HuH-7.5 (cell line): ENCODE measurements around the gene MYO1G.

Experiments
- DNase-seq: peaks from one replicate; pipeline ENCODE4 v3.0.0; 2011; ENCODE audit warnings: low spot score

The MYO1G gene

GRCh38 chr7:44966731-44967538 lies 11.9 kb downstream of the MYO1G start:
- DNase-seq, result no peak

- DNase-seq, result no peak
These were observed 12.7 kb downstream of the MYO1G start for GRCh38 chr7:44965937-44966730.

DNA sequence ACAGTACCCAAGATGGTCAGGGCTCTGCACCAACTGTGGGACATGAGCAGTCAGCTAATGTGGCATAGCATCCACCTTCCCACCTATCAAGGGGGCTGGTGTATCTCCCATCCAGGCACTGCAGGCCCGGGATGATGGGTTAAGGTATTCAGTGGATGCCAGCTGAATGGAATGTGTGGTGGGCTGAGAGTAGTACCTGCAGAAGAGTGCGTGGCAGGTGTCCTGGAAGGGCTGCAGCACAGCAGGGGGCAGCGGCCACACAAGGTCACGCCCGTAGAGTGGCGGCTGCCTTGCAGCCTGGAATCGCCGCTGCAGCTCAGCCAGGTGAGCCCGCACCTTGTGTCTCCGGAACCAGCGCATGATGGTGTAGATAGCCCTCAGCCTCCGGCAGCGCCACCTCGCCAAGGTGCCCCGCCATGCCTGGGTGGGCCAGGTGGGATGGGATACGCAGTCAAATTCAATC lies 13.3 kb downstream of the MYO1G start:
- DNase-seq, result no peak

- no peak for DNase-seq
These were observed 13.9 kb downstream of the MYO1G start for GRCh38 chr7:44964831-44965440.

DNA sequence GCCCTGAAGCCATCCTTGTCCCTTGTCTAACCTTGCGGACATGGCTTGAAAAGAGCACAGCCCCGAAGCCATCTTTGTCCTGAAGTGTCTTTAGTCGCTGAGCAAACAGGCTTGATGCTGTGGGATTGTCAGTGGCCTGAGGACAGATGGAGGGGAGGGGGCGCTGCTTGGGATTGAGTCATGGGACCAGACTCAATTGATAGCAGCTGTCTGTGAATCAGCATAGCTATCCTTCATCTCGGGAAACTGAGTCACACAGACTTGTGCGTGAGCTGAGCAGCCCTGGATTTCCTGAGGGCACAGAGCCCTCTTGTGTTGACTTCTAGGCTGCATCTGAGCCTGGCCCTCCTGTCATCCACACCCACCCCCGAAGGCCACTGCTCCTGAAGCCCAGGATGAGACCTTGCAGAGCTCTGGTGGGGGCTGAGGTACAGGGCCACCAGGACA lies 14.4 kb downstream of the MYO1G start:
- peak; percentile 63 for DNase-seq

GRCh38 chr7:44963364-44964290 lies 15.2 kb downstream of the MYO1G start:
- DNase-seq, result no peak

- peak; percentile 55 for DNase-seq
These were observed 16.1 kb downstream of the MYO1G start for GRCh38 chr7:44962483-44963251.

- peak; percentile 55 for DNase-seq
These were observed 16.9 kb downstream of the MYO1G start for GRCh38 chr7:44961844-44962482.

- no peak for DNase-seq
These were observed 18.7 kb downstream of the MYO1G start for GRCh38 chr7:44960011-44960580.

- no peak for DNase-seq
These were observed 19.3 kb downstream of the MYO1G start for GRCh38 chr7:44959433-44959951.

GRCh38 chr7:44958645-44959344 lies 20.0 kb downstream of the MYO1G start:
- DNase-seq, result no peak

GRCh38 chr7:44956157-44956766 lies 22.6 kb downstream of the MYO1G start:
- no peak for DNase-seq

- no peak for DNase-seq
These were observed 23.1 kb downstream of the MYO1G start for GRCh38 chr7:44955733-44956132.

GRCh38 chr7:44953156-44953555 lies 25.7 kb downstream of the MYO1G start:
- DNase-seq, result no peak

DNA sequence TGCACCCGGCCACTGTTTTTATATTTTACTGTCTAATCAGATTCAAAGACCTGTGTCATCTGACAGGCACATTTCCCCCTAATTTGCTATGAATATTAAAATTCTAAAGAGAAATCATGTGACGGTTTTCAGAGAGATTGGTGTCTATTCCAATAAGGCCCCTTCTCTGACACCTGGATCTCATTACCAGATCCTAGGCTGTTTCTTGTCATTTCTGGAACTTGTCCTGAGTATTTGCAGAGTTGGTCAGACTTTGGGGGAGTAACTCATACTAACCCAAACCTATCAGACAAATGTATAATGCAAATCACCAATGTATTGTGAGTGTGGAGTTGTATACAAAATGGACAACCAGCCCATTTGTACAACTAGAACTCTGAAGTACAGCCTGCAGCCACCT lies 29.5 kb downstream of the MYO1G start:
- DNase-seq, result no peak

GRCh38 chr7:44945479-44945878 lies 33.3 kb downstream of the MYO1G start:
- DNase-seq, result no peak

GRCh38 chr7:44944821-44945220 lies 34.0 kb downstream of the MYO1G start:
- DNase-seq, result no peak

DNA sequence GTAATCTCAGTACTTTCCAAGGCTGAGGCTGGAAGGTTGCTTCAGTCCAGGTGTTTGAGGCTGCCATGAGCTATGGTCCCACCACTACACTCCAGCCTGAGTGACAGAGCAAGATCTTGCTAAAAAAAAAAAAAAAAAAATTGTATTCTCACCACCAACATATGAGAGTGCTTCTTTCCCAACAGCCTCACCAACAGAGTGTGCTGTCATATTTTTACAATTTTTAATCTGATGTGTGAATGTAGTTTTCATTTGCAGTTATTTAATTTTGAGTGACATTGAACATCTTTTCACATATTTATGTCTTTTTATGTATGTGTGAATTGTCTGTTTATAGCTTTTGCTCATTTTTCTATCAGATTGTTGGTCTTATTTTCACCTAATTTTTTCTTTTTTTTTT lies 35.2 kb downstream of the MYO1G start:
- no peak for DNase-seq

DNA sequence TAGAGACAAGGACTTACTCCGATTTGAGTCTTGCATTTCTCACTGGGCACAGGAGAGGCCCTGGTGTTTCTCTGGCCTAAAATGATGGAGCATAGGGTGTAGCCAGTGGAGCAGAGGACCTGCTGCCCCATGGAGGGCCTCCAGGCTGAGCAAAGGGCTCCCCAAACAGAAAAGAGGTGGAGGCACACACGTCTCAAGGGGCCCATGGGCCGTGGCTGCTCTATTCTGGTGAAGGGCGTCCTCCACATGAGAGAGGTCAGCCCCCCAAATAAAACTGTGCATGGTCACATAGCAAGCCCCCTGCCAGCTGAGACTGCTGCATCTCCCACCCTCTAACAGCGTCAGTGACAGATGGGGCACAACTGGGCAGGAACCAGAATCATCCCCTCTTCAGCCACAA lies 41.4 kb downstream of the MYO1G start:
- no peak for DNase-seq
